SH-SY5Y (cell line): Measurements from ENCODE around the gene SLC13A2.

Source experiments
- GATA2 ChIP-seq: IDR thresholded peaks from 2 replicates; pipeline ENCODE4 v1.6.1; 2011; ENCODE audit warnings: mild to moderate bottlenecking, low read depth, low read length
- GATA3 ChIP-seq: IDR thresholded peaks from 2 replicates; pipeline ENCODE4 v1.6.1; 2011; ENCODE audit warnings: low read depth, mild to moderate bottlenecking, low read length, moderate library complexity

DNA sequence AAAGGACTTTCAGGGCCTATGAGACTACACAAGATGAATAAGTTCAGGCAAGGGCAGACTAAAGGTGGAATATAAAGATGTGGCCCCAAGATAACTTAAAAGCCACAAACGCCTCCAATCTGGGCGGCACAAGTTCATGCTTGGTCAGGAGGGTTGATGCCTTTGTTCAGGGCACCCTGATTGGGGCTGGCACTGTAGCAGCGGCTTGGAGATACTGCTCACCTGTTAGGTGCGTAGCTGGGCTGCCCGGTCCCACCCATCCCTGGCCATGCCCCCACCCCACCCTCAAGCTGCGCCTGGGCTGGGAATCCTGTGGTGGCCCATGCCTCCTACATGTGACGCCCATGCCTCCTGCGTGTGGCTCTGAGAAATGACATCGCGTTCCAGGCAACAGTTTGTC, 12.5 kb upstream of the SLC13A2 start:
- TF ChIP-seq GATA2 (no peak), GATA3 (no peak)
